ENCODE results near the gene SLC35C1. TPM values are rescaled to one million over a fixed set of nuclear protein-coding genes. Genes with fewer than 3 reads are reported as not detected.

SLC35C1 gene
- total and polyA plus RNA-seq, 2 of the 8 experiments (the other 6 are each of a cell fraction or from before 2014, with no cell fraction given) = 4.6 to 10.6 TPM

GRCh38 chr11:45803971-45804760 is 783 bp upstream of the SLC35C1 start (continued):
- no peak for TF ChIP-seq CTCF (IDR thresholded peaks at IDR 0.05; ENCODE audit: control extremely low read depth in 1 of 3, insufficient read depth in 1 of 3, low read depth in 1 of 3, low read length in 3 of 3)

All from H1 (cell line).